GM18951 (cell line): ENCODE measurements around the gene FGF18.

Experiments
- POLR2A ChIP-seq: IDR thresholded peaks from 4 replicates; pipeline ENCODE4 v1.6.1; 2011; ENCODE audit warnings: mild to moderate bottlenecking; ENCODE audit not compliant: insufficient read length, insufficient read depth; ENCODE audit errors: extremely low read depth
- in situ Hi-C: fragments of 300-500 bp; cut with MboI; formaldehyde crosslinking; loops from one replicate; pipeline ENCODE4 v1.12.0; 2022; ENCODE audit warnings: low sequenced_read_pairs, mixed read lengths, inconsistent platforms; ENCODE audit not compliant: unreplicated experiment

Gene FGF18

DNA sequence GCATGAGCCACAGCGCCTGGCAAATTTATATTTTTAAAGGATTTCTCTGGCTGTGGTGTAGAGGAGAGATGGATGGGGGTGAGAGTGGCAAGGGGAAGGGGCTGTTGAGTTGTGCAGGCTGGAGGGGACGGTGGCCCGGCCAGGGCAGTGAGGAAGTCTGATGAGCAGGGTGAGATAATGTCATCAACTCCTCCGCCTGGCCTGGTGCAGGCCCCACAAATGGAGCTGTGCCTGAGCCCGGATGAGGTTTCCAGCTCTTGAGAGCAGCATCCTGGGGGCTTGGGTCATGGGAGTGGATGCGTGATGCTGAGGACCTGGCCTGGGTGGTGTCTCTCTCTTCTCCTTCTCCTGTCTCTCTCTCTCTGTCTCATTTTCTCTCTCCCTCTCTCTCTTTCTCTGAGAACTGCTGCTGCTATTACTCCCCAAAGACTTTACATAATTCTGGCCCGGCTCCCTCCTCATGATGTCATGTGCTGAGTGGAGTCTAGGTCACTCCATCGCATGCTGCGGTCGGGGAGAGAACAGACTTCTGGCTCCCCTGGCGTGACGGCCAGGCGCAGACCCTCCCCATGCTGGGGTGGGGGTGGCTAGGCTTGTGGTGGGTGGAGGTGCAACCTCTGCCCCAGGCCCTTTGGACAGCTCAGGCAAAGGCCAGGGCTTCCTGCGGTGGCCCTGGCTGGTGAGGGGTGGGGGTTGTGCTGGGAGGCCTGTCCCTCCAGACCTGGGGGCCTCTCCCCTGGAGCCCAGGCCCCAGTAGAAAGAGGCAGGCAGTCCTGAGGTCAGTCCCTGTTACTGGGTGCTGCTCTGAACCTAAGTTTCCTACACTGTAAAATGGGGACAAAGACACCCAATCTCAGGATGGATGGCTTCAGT is 26.4 kb downstream of the FGF18 start:
- in situ Hi-C loops = no loop called here
- TF ChIP-seq POLR2A = no peak

GRCh38 chr5:171447226-171447625 is 27.8 kb downstream of the FGF18 start:
- in situ Hi-C loops = no loop called here
- TF ChIP-seq POLR2A = no peak

DNA sequence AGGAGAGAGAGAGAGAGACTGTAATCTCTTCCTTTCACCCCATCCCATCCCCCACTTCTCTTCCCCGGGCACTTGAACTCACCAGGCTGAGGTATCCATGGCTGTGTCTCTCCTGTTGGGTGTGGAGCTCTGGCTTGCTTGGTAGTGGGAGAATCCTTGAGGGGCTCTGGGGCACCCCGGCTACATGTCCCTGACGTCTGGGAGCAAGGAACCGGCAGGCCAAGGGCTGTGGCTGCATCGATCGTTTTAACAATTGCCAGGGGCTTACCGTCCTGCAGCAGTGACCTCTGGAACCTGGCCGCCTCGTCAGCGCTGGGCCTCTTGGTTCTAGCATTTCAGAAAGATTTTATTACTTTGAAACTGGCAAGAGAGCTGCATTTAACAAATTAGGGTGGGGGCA is 30.0 kb downstream of the FGF18 start:
- in situ Hi-C loops = no loop called here
- TF ChIP-seq POLR2A = no peak

DNA sequence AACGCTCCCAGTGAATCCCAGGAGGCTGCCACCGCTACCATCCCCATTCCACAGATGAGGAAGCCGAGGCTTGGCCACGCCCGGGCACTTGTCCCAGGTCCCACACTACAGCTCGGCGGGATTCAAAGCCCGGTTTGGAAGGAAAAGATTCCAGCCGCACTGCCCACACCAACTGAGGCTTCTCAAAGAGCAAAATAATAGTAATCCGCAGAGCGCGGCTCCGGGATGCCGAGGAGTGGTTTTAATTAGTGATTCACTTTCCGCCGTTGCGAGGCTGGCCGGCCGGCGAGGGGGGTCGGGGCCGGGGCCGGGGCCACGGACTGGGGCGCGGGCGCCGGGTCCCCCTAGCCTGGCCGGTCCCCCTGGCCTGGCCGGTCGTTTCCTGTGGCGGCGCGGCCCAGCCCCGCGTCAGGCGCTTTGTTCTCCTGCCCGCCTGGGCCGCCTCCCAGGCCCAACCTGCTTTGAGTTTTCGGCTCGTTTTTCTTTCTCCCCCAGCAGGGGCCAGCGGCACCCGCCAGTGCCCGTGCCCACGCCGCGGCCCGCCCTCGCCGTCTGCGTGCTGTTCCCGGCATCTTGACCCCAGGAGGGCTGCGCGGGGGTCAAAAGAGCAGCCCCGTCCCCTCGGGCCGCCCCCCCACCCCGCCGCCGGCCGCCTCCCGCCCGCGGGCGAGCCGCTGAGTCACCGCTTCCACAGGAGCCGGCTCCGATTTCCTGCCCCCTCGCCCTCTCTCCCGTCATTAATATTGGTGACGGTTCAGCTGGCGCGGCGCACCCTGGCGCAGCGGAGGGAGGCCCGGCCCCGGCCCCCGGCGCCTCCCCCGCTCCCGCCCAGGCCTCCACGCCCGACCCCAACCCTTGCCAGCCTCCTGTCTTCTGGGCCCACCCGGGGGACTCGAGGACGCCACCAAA is 31.2 kb downstream of the FGF18 start:
- in situ Hi-C loops = no loop called here
- no peak for TF ChIP-seq POLR2A

- in situ Hi-C loops = no loop called here
- TF ChIP-seq POLR2A = no peak
These were observed 32.0 kb downstream of the FGF18 start for GRCh38 chr5:171451421-171451820.

DNA sequence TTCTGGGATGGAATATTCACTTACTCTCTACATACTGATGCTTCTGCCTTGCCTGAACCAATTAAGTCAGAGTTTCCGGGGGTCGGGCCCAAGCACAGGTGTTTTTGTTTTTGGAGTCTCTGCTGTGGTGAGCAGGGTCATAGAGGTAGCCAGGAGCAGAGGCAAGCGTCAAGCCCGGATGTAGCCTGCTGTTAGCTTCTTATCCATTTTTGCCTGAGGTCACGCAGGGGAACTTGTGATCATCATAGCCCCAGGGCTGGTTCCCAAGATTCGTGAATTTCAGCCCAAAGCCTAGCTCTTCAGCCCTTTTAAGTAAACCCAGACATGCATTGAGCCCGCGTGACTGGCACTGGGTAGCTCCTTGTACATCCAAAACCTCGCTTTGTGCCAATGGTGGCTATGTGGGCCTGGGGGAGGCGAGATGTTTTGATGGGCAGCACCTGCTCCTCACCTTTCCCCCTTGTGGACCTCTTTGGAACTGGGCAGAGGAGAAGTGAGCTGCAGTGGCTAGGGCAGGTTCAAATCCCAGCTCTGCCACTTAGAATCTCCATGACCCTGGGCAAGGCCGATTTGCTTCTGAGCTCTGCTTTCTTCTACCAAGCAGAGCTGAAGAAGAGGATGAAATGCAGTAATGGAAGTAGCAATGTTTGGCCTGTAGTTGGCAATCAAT is 33.7 kb downstream of the FGF18 start:
- TF ChIP-seq POLR2A = no peak

DNA sequence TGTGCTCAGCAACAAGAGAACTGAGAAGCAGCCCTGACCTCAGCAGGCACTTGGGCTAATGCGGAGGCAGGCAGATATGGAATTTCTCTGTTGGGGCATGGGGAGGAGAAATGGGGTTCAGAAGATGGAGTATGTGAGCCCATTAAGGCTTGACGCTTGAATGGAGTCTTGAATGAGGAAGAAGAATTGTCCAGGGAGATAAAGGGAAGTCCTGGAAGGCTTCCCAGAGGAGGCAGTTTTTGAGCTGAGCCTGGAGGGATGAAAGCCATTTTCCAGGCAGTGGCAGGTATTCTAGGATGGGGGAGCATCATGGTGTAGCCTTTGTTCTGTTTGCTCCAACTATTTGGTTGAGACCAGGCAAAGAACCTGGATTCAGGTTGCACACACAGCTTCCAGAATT is 34.5 kb downstream of the FGF18 start:
- TF ChIP-seq POLR2A = no peak
- in situ Hi-C loops = no loop called here

More for the DNA sequence above, 33.7 kb downstream of the FGF18 start:
- in situ Hi-C loops = no loop called here

DNA sequence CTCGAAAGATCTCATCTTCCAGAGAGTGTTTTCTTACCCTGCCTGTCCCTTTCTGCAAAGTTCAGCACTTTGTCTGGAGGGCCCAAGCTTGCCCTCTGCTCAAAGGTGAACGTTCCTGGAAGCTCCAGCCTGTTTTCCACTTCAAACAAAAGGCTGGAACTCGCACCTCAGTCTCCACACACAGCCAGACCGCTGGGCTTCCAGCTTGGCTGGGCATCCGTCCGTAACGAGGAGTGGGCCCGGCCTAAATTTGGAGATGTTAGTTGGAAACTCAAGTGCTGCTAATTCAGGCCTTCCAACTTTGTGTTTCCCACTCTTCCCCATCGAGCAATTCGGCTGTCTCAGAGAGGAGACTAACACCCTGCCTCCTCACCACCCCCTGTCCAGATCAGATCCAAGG is 35.1 kb downstream of the FGF18 start:
- no peak for TF ChIP-seq POLR2A
- in situ Hi-C loops = no loop called here

DNA sequence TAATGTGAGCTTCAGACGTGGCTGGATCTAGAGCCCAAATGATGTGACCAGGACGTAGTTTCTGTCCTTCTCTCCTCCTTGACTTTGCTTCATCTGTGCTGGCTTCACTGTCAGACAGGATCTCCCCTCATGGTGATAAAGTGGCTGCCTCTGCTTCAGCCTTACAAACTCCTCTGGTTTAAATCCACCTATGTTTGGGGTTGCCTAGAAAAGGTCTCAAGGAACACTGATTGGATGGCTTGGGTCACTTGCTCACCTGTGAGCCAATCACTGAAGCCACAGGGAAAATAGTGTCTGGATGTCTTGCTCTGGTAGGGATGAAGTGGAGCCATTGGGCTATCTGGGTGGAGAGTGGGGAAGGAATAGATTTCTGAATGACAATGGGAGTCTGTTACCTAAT is 36.1 kb downstream of the FGF18 start:
- TF ChIP-seq POLR2A = no peak
- in situ Hi-C loops = no loop called here

DNA sequence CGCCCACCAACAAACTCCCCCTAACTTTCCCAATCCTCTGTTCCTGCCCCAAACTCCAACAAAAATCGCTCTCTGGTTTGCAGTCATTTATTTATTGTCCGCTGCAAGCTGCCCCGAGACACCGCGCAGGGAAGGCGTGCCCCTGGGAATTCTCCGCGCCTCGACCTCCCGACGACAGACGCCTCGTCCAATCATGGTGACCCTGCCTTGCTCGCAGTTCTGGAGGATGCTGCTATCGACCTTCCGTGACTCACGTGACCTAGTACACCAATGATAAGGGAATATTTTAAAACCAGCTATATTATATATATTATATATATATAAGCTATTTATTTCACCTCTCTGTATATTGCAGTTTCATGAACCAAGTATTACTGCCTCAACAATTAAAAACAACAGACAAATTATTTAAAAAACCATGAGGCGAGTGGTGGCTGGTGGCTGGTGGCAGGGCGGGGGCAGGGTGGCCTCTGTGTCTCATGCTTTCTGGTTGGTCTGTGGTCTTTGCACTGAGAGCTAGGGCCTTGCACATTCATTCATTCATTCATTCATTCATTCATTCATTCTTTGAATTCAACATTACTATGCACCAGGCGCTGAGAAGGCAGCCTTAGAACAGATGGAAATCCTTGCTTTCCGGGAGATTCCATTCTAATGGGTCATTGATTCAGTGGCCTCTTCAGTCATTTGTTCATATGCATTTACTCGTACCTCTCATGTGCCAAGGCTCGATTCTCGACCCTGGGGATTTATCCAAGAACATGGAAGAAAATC is 37.9 kb downstream of the FGF18 start:
- no peak for TF ChIP-seq POLR2A
- in situ Hi-C loops = no loop called here

DNA sequence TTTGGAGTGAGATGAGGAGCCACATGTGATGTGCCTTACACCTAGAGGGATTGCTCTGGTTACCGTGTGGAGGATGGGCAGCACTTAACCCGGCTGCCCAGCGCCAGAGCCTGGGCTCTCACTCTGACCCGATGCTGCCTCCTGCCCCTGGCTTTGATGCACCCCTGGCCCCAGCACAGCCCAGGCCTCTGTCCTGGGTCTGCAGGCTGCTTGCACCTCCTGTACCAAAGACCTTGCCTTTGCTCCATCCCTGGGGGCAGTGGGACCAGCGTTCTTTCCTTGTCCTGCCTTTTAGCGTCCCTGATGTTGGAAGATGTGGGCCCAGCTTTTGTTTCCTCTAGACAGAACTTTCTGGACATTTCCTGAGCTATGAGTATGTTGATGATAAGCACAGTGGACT is 40.4 kb downstream of the FGF18 start:
- TF ChIP-seq POLR2A = no peak
- in situ Hi-C loops = no loop called here

DNA sequence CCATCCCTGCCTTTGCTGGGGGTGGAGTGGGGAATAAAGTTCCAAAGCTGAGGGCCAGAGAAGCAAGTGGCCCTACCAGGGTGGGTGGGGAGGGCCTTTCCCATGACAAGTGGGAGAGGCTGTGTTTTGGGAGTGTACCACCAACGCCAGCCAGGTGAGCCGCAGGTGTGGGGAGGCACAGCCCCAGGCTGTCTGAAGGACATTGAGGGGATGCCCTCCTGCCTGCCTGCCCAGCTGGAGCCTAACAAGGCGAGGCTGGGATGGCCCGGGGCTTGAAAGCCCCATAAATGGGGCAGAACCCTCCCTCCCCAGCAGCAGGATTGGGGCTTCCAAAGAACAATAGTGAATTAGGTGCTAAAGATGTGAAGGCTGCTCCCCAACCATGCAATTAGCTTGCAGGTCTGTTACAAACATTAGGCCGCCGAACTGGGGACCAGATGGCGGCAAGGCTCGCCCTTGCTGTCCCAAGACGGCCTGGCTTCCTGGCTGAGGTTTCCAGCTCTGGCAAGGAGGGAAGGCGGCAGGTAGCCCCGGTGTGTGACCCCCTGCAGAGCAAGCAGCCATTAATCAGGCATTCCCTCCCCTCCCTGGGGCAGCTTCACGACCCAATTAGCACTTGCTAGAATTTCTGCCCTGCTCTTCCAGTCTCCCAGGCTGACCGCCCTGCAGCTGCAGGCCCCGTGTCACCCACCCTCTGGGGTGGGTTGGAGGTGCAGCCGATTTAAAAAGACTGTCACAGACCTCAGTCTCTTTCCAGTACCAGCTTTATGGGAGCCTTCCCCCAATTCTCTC is 42.9 kb downstream of the FGF18 start:
- in situ Hi-C loops = no loop called here
- no peak for TF ChIP-seq POLR2A
